GM19351 (cell line): ENCODE results near the gene SMOC1.

Experiments used
- ATAC-seq: cut with Tn5 transposase; IDR thresholded peaks from one replicate; pipeline ENCODE4 v1.9.1; 2021; ENCODE audit warnings: mild to moderate bottlenecking, moderate library complexity; ENCODE audit not compliant: unreplicated experiment

The SMOC1 gene

DNA sequence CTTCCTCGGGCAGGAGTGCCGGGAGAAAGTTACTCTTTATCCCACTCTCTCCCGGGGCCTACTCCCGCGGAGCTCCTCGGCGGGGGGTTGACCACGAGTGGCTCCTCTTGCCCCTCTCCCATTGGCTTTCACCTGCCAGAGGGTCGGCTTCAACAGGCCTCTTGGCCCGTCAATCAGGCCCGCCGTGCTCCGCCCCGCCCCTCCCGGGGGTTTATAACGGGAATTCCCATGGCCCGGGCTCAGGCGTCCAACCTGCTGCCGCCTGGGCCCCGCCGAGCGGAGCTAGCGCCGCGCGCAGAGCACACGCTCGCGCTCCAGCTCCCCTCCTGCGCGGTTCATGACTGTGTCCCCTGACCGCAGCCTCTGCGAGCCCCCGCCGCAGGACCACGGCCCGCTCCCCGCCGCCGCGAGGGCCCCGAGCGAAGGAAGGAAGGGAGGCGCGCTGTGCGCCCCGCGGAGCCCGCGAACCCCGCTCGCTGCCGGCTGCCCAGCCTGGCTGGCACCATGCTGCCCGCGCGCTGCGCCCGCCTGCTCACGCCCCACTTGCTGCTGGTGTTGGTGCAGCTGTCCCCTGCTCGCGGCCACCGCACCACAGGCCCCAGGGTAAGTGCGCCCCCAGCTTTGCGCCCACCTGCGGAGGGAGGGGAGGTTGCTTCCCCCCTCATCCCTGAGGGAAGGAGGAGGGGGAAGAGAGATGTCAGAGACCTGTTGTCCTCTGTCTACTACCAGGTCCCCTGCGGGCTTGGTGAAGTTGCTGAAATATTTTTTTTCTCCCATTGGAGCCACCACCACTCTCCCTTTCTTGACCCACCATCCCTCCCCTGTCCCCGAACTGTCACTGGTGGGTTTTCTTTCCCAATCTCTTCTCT, at the start of gene SMOC1:
Gene SMOC1, plus strand, starts transcription at position 242 of the 869 bp plus-strand sequence. Its CDS starts 263 bp downstream, at position 505.
- ATAC-seq = no peak

DNA sequence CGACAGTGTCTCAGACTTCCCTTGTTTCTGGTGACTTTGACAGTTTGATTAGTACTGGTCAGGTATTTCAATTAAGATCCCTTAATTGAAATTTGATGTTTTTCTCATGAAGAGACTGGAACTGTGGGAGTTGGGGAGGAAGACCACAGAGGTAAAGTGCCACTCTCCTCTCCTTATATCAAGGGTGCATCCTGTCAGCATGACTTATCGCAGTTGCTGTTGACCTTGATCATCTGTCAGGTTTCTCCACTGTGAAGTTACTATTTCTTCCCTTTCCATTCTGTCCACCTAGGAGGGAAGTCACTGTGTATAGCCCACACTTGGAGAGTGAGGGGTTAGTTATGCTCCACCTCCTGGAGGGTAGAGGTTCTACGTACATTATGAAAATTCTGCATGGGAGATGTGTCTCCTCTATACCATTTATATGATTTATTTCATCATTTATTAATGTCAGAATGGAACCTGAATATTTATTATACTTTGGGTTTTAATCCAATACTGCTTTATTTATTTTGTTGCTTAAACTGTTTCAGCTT, 40.3 kb upstream of the SMOC1 start:
- no peak for ATAC-seq

DNA sequence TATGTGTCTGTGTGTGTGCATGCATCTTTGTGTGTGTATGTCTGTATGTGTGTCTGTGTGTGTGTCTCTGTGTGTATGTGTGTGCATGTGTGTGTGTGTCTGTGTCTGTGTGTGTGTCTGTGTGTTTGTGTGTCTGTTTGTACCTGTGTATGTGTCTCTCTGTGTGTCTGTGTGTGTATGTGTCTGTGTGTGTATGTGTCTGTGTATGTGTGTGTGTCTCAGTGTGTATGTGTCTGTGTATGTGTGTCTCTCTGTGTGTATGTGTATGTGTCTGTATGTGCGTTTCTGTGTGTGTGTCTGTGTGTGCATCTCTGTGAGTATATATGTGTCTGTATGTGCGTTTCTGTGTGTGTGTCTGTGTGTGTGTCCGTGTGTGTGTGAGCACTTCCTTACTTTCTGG, 39.6 kb upstream of the SMOC1 start:
- no peak for ATAC-seq

GRCh38 chr14:69841656-69842055, 37.6 kb upstream of the SMOC1 start:
- ATAC-seq = no peak

DNA sequence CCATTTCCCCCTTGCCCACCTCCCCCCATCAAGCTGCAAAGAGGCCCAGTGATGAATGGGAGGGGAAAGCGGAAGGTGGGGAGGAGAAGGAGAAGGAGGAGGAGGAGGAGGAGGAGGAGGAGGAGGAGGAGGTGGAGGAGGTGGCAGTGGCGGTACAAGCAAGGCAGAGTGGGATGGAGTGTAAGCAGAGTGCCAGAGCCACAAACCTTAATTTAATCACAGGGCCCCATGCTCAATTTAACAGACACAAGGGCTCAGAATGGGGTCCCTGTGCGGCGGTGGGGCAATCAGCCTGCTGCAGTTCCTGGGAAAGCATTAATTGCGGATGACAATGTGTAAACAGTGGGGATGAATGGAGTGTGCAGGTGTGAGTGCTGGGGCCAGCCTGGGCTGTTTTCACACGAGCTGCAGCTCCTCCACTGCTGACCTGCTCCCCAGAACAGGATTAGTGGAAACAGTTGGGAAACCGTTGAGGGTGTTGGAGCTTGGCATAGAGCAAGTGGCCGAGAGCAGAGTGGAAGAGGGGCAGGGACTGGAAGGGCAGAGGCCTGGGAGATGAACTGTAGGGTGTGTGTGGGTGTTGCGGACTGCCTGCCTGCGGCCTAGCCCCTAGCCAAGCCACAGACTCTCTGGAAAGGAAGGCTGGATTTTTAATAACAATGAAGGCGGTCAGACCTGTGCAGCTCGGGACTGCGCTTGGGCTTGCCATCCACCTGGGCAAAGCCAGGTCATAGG, 36.4 kb upstream of the SMOC1 start:
- no peak for ATAC-seq

- ATAC-seq = no peak
These were observed 35.0 kb upstream of the SMOC1 start for GRCh38 chr14:69844171-69844570.

DNA sequence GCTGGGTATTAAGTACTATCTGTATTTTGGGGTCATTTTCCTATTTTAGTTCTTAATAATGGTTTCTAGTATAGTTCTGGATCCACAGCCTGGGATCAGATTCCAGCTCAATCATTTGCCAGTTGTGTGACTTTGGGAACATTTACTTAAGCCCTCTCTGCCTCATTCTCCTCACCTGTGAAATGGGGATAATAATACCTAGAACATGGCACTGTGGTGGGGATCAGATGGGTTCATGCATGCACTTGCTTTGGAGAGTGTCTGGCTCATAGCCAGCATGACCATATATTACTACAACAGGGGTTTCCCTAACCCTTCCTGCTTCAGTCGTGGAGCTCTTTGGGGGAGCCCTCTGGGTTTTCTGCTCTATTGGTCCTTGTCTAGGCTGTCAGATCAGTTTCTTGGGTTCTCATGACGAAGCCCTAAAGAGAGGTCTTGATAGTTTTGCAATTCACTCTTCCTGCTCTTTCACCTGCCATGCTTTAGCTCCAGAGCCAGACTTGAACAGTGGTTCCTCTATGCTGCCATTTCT, 34.1 kb upstream of the SMOC1 start:
- no peak for ATAC-seq

DNA sequence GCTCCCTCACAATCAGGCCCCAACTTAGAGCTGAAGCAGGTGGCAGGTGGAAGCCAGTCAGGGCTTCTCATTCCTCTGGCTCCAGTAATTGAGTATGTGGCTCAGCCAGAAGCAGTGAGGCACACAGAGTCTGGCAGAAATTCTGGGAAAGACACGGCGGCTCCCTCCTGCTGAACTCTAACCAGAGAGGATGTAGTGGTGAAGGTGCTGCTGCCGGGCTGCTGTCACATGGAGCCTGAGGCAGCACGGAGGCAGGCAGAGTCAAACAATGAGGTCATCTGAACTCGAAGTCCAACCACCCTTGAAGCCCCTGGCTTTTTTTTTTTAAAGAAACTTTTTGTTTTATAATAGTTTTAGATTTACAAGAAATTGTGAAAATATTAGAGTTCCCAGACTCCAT, 33.4 kb upstream of the SMOC1 start:
- no peak for ATAC-seq

DNA sequence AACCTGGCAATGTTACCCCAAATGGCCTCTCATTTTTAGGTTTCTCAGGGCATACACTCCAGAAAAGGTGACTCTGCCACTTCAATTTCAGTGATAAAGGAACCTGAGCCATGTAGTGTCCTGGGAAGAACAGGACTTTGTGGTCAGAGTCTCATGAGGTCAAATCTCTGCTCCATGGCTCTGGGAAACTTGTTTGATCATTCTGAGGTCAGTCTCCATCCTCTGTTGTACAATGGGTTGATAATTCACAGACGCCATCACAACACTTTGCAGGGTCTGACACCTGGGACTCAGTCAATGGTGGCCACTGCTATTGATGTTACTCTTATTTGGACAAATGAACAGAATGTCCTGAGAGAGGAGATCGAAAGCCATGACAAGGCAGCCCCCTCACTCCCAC, 31.1 kb upstream of the SMOC1 start:
- no peak for ATAC-seq

DNA sequence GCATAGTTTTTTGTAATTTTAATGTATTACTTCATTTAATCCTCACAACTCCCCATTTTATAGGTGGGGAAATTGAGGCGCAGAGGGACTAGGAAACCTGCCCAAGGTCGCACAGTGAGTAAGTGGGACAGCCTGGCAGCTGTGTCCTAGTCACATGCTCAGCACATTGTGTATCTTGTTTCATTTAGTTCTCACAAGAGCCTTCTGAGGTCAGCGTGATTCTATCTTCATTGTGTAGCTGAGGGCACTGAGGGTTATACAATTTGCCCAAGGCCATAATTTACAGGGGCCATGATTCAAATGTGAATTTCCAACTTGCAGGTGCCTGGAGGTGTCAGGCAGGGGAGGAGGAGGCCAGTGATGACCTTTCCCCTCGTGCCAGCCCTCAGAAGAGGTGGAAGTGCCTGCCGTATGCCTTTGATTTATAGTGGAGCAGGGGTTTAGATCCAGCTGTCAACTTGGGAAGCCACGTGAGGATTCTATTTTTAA, 30.3 kb upstream of the SMOC1 start:
- no peak for ATAC-seq

DNA sequence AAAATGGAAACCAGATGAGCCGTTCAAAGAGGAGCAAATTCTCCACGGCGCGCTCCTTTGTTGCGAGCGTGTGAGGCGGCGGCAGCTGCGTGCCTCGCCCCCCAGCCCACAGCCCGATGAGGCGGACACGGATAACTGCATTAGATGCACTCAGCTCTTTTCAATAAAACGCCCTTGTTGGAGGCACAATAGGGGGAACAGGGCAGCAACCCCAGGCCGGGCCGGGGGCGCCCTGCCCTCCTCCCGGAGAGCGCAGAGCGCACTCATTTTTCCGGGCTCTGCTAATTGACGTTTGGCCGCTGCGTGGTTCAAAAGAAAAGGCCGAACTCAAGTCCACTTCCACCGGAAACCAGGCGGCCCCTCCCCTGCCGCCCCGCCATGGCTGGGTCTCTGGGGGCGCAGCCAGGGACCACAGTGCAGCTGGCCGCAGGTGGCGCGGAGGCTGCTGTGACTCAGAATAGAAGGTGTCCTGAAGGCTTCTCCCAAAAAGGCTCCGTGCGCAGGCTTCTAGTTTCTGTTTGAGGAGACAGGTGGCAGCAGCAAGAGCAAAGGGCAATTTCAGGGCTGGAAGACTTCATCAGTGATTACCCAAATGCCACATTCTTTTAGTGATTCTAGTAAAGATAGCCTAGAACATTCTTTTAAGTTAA, 29.0 kb upstream of the SMOC1 start:
- no peak for ATAC-seq

- no peak for ATAC-seq
These were observed 28.5 kb upstream of the SMOC1 start for GRCh38 chr14:69850736-69851112.

GRCh38 chr14:69852531-69853321, 26.5 kb upstream of the SMOC1 start:
- no peak for ATAC-seq

GRCh38 chr14:69853774-69854173, 25.4 kb upstream of the SMOC1 start:
- ATAC-seq = no peak

- ATAC-seq = no peak
These were observed 24.6 kb upstream of the SMOC1 start for GRCh38 chr14:69854598-69854997.

DNA sequence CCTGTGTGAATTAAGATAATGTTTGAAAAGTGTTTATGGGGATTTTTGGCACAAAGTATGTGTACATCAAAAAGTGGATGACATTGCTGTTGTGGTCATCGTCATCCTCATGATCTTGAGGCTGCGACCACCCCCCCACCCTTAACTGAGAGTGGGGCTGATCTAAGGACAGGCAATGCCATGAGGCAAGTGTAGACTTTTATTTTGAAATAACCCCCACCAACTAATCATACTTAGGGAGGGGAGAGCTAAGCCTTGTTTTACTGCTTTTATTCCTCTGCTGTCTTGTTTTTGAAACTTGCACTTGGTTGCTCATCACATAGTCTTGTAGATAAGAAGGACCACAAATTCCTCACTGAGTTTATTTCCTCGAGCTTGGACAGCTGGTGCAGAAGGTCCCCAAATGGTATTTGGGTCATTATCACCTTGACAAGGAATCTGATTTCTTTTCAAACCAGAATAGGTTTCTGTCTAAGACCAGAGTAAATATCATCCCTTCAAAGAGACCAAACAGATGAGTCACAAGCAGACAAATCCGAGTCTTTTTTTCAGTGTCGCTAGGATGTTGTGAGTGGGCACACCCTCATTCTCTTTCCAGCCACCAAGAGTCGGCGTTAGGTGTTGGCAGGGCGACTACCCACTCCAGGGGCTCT, 23.9 kb upstream of the SMOC1 start:
- ATAC-seq = no peak

DNA sequence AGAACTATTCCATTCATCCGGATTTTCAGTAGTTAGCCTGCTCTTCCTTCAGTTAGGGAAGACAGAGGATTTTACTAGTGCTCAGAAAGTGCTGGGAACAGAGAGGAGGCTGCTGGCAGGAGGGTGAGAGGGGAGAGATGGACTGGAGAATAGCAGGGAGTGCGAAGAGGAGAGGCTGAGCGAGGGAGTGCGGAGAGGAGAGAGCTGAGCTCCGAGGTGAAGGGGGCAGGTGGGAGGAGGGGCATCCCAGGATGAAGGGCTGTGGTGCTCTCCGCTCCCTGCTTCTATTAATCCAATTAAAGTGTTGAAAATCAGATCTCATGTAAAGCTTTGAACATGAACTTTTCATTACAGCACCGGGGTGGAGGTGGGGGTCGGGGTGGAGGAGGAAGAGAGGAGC, 20.4 kb upstream of the SMOC1 start:
- no peak for ATAC-seq

DNA sequence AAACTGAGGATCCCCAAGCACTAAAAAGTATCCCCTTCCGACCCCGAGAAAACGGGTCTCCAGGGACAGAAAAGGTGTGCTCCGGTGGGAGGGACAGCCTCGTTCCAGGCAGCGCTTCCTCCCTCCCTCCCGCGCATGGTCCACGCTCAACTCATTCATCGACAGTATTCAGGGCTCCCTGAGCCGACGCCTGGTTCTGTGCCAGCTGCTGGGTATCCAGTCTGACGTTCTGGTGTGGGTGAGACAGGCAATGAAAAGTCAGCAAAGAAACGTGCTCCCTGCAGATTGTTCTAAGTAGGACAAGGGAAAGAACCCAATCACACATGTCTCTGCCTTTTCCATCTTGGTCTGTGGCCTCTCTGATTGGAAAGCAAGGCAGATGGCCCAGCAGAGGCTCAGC, 19.6 kb upstream of the SMOC1 start:
- ATAC-seq = no peak

DNA sequence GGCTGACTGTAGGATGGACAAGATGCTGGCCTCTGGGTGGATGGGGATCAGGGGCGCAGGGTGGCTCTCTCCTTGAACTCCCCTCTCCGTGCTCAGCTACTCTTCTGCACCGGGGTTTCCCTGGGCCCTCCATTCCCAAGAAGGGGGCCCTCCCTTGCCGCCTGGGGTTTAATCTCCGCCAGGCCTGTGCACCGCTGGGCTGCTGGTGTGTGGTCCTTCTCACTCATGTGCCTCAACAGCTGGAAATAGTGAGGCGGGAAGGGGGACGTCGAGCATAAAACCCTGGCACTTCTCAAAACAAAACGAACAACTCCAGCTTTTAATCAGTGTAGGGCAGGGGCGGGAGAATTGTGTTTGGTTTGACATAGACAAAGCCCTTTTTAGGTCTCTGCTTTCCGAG, 19.0 kb upstream of the SMOC1 start:
- ATAC-seq = no peak
